HG03095 (cell line): ENCODE results near the gene CD46.
A peak's percentile ranks its signal among the peaks of the same experiment; 100 is the strongest.
"Not testable (repeated sequence)": the region's sequence is repeated elsewhere in the genome, so short reads cannot be mapped to it uniquely, and the experiment has no call there.

Experiments used
- ATAC-seq: cut with Tn5 transposase; IDR thresholded peaks from one replicate; pipeline ENCODE4 v1.9.1; 2021; ENCODE audit warnings: moderate library complexity; ENCODE audit not compliant: unreplicated experiment

Gene CD46

GRCh38 chr1:207750631-207751305, 1.1 kb upstream of the CD46 start:
- no peak for ATAC-seq

GRCh38 chr1:207751463-207751789, 428 bp upstream of the CD46 start:
- peak; percentile 0 for ATAC-seq

- peak; percentile 20 for ATAC-seq
Observed at GRCh38 chr1:207752456-207752998, 673 bp downstream of the CD46 start.

GRCh38 chr1:207753611-207754010, 1.8 kb downstream of the CD46 start:
- no peak for ATAC-seq

- ATAC-seq: no peak
Observed at GRCh38 chr1:207754011-207754410, 2.2 kb downstream of the CD46 start.

GRCh38 chr1:207754974-207755700, 3.3 kb downstream of the CD46 start:
- ATAC-seq: no peak

GRCh38 chr1:207755846-207756693, 4.2 kb downstream of the CD46 start:
- no peak for ATAC-seq

GRCh38 chr1:207762622-207763021, 10.8 kb downstream of the CD46 start:
- no peak for ATAC-seq

- no peak for ATAC-seq
Observed at GRCh38 chr1:207763091-207763490, 11.2 kb downstream of the CD46 start.

GRCh38 chr1:207763972-207764371, 12.1 kb downstream of the CD46 start:
- no peak for ATAC-seq

- no peak for ATAC-seq
Observed at GRCh38 chr1:207766569-207766968, 14.7 kb downstream of the CD46 start.

GRCh38 chr1:207770514-207770913, 18.7 kb downstream of the CD46 start:
- not testable (repeated sequence) for ATAC-seq

GRCh38 chr1:207776045-207776444, 24.2 kb downstream of the CD46 start:
- ATAC-seq: not testable (repeated sequence)

GRCh38 chr1:207777412-207777811, 25.6 kb downstream of the CD46 start:
- not testable (repeated sequence) for ATAC-seq

- ATAC-seq: no peak
Observed at GRCh38 chr1:207779008-207779407, 27.2 kb downstream of the CD46 start.

- no peak for ATAC-seq
Observed at GRCh38 chr1:207781312-207781711, 29.5 kb downstream of the CD46 start.

- ATAC-seq: no peak
Observed at GRCh38 chr1:207787776-207788175, 35.9 kb downstream of the CD46 start.

- no peak for ATAC-seq
Observed at GRCh38 chr1:207789386-207789785, 37.5 kb downstream of the CD46 start.

- ATAC-seq: no peak
Observed at GRCh38 chr1:207789792-207790787, 38.2 kb downstream of the CD46 start.

- no peak for ATAC-seq
Observed at GRCh38 chr1:207791290-207791689, 39.4 kb downstream of the CD46 start.
